ENCODE results near the gene MIB2.

- TF ChIP-seq CTCF (IDR thresholded peaks at IDR 0.05) (no peak), POLR2A (IDR thresholded peaks at IDR 0.05) (no peak)
These were observed 15.9 kb downstream of the MIB2 start for GRCh38 chr1:1630965-1631781.
